ENCODE measurements around the gene TRAF6.

DNA sequence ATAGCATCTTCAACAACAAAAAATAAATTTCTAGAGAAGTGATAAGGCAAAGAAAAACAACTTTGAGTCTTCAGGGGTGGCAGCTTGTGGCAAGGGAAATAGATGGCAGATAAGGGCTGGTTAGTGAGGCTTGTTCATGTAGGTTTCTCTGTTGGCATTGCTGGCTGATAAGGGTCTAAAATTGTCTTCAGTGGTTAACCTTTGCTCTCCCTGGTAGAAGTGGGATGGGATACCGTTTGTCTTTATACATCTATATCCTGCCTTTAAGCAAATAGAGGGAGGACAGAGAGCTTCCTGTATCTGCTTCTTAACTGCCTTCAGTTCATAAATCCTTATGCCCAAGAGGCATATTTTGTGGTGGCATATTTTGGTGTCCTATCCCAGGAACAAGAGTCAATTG lies 57.1 kb downstream of the TRAF6 start:
- TF ChIP-seq, protein P1, sequence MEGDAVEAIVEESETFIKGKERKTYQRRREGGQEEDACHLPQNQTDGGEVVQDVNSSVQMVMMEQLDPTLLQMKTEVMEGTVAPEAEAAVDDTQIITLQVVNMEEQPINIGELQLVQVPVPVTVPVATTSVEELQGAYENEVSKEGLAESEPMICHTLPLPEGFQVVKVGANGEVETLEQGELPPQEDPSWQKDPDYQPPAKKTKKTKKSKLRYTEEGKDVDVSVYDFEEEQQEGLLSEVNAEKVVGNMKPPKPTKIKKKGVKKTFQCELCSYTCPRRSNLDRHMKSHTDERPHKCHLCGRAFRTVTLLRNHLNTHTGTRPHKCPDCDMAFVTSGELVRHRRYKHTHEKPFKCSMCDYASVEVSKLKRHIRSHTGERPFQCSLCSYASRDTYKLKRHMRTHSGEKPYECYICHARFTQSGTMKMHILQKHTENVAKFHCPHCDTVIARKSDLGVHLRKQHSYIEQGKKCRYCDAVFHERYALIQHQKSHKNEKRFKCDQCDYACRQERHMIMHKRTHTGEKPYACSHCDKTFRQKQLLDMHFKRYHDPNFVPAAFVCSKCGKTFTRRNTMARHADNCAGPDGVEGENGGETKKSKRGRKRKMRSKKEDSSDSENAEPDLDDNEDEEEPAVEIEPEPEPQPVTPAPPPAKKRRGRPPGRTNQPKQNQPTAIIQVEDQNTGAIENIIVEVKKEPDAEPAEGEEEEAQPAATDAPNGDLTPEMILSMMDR (IDR thresholded peaks at IDR 0.05; ENCODE audit: low read depth, low read length, missing input control): no peak
- no peak for TF ChIP-seq RAD21 (IDR thresholded peaks at IDR 0.05)
